ENCODE measurements around the gene TNN. TPM values are rescaled to one million over a fixed set of nuclear protein-coding genes. Genes with fewer than 3 reads are reported as not detected.
"Not testable (repeated sequence)": the region's sequence is repeated elsewhere in the genome, so short reads cannot be mapped to it uniquely, and the experiment has no call there.

Gene TNN
- total RNA-seq, 1 donor from 2014 or later = not detected

DNA sequence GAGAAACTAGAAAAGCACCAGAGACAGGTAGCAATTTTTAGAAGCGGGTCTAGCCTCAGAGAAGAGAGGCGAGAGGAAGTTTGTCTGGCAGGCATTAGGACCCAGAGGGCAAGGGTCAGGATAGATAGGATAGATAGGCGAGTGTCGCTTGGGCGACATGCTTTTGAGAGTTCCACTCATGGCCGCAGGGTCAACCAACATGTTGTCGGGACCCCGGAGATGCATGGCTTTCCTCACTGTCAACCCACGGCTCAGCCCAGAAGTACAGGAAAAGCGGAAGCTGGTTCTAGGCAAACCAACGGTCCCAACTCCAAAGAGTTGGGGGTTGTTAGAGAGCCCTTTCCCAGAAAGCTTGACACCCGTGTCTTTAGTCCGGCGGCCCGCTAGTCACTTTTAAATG is 38.9 kb downstream of the TNN start:
- H3K27me3 Mint-ChIP-seq; H3K4me1 Mint-ChIP-seq; H3K4me3 Mint-ChIP-seq; H3K36me3 Mint-ChIP-seq (ENCODE audit: low read depth); H3K27ac Mint-ChIP-seq; intact Hi-C loops (cut with micrococcal nuclease); DNase-seq; H3K9me3 Mint-ChIP-seq: not testable (repeated sequence)

DNA sequence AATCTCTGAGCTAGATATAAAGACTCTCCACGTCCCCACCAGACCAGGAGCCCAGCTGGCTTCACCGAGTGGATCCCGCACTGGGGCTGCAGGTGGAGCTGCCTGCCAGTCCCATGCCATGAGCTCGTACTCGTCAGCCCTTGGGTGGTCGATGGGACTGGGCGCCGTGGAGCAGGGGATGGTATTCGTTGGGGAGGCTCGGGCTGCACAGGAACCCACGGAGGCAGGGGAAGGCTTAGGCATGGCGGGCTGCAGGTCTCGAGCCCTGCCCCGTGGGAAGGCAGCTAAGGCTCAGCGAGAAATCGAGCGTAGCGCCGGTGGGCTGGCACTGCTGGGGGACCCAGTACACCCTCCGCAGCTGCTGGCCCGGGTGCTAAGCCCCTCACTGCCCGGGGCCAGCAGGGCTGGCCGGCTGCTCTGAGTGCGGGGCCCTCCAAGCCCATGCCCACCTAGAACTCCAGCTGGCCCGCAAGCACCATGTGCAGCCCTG is 40.7 kb downstream of the TNN start:
- H3K27ac Mint-ChIP-seq; H3K4me1 Mint-ChIP-seq; H3K4me3 Mint-ChIP-seq; H3K36me3 Mint-ChIP-seq (ENCODE audit: low read depth); DNase-seq; intact Hi-C loops (cut with micrococcal nuclease); H3K9me3 Mint-ChIP-seq; H3K27me3 Mint-ChIP-seq: not testable (repeated sequence)

DNA sequence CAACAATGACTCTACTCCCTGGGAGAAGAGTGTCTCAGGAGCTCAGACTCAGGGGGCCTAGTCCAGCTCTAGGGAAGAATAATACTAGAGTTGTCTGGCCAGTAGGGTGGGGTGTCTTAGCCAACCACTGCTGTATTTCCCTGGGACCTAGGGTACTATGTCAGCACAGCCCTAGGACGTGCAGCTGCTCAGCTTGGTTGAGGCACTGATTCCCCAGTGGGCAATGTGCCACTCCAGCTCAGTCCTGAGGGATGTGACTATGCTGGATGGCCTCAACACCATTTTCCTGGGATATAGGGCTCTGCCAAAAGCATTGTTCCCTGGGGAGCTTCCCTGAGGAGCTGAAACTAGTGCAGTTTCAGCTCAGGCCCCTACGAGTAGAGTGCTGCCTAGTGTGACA is 47.4 kb downstream of the TNN start:
- Mint-ChIP-seq H3K9me3 (peaks cover 13% of the 10 kb centered on the region), H3K27ac (no peak overlapping the region), H3K4me1 (no peaks in the 10 kb centered on the region), H3K27me3 (peaks cover 17% of the 10 kb centered on the region), H3K4me3 (no peak overlapping the region), H3K36me3 (ENCODE audit: low read depth) (no peaks in the 10 kb centered on the region)
- DNase-seq = no peak
- intact Hi-C loops (cut with micrococcal nuclease) = no loop called here

DNA sequence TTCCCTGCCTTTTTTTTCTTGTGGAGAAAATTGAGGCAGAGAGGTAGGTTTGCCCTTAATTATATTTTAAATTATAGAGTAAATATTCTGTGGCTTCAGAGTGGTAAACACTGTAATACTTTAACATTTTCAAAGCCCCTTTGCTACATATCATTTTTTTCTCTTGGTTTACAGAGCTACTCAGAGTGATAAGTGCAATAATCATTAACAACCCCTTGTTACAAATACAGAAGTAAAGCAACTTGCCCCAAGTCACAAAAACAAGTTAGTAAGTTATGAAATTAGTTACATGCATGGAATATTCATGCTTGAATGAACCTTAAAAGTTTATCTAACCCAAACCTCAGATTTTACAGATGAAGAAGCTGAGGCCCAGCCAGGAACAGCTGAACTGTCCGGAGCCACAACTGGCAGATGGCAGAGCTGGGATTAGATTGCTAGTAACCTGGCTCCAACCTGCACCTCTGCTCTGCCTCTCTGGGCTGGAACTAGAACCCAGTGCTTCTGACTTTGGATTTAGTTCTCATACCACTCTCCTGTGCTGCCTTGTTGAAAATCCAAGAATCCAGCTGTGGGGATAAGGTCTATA is 48.7 kb downstream of the TNN start:
- H3K27ac Mint-ChIP-seq = no peak overlapping the region
- no peaks in the 10 kb centered on the region for H3K4me1 Mint-ChIP-seq
- H3K36me3 Mint-ChIP-seq (ENCODE audit: low read depth) = no peaks in the 10 kb centered on the region
- intact Hi-C loops (cut with micrococcal nuclease) = no loop called here
- H3K9me3 Mint-ChIP-seq = peaks cover 13% of the 10 kb centered on the region
- peaks cover 20% of the 10 kb centered on the region for H3K27me3 Mint-ChIP-seq
- no peak overlapping the region for H3K4me3 Mint-ChIP-seq
- DNase-seq = no peak

DNA sequence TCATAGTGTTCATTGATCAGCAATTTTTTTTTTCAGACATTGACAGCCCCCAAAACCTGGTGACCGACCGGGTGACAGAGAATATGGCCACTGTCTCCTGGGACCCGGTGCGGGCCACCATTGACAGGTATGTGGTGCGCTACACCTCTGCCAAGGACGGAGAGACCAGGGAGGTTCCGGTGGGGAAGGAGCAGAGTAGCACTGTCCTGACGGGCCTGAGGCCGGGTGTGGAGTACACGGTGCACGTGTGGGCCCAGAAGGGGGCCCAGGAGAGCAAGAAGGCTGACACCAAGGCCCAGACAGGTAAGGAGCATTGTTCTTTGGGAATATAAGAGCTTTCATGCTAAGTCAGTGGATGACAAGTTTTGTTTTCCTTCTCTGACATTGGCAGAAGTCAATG is 49.3 kb downstream of the TNN start:
- peaks cover 21% of the 10 kb centered on the region for H3K27me3 Mint-ChIP-seq
- no peak for DNase-seq

DNA sequence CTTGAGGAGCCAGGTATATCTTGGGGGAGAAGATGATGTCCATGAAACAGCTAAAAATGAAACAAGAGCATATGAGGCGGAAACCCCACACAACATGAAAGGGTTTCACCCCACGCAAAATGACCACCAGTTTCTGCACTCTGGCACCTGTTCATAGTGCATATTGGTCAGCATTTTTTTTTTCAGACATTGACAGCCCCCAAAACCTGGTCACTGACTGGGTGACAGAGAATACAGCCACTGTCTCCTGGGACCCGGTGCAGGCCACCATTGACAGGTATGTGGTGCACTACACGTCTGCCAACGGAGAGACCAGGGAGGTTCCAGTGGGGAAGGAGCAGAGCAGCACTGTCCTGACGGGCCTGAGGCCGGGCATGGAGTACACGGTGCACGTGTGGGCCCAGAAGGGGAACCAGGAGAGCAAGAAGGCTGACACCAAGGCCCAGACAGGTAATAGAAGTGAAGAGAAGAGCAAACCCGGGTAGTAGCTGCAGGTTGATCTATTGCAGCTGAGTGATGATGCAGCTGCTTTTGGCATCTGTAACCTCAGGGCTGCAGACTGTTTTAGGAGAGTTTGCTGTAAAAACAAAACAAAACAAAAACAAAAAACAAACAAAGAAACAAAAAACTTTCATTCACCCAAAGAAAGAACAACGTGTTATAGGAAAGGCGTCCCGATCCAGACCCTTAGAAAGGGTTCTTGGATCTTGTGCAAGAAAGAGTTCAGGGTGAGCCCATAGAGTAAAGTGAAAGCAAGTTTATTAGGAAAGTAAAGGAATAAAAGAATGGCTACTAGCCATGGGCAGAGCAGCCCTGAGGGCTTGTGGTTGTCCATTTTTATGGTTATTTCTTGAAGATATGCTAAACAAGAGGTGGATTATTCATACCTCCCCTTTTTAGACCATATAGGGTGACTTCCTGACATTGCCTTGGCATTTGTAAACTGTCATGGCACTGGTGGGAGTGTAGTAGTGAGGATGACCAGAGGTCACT is 51.0 kb downstream of the TNN start:
- Mint-ChIP-seq H3K4me1 (no peaks in the 10 kb centered on the region), H3K27me3 (peaks cover 14% of the 10 kb centered on the region), H3K9me3 (peaks cover 5% of the 10 kb centered on the region), H3K27ac (no peak overlapping the region), H3K36me3 (ENCODE audit: low read depth) (no peaks in the 10 kb centered on the region), H3K4me3 (no peak overlapping the region)
- no peak for DNase-seq
- intact Hi-C loops (cut with micrococcal nuclease) = no loop called here

More for the DNA sequence above, 49.3 kb downstream of the TNN start:
- H3K27ac Mint-ChIP-seq = no peak overlapping the region
- intact Hi-C loops (cut with micrococcal nuclease) = no loop called here
- H3K4me3 Mint-ChIP-seq = no peak overlapping the region
- H3K9me3 Mint-ChIP-seq = peaks cover 13% of the 10 kb centered on the region
- no peaks in the 10 kb centered on the region for H3K4me1 Mint-ChIP-seq
- H3K36me3 Mint-ChIP-seq (ENCODE audit: low read depth) = no peaks in the 10 kb centered on the region

DNA sequence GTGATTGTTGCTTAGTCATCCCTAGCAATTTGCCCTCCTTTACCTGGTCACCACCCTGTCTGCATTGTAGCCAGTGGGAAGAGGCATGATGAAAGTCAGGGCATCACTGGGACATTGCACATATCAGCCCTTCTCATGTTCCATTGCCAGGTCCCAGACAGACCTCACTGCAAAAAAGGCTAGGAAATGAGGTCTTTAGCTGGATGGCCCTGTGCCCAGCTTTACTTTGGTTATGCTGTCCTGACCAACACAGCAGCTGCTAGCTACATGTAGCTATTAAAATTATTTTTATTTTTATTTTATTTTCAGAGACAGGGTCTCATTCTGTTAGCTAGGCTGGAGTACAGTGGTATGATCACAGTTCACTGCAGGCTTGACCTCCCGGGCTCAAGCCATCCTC is 52.9 kb downstream of the TNN start:
- no peak for DNase-seq
- intact Hi-C loops (cut with micrococcal nuclease) = no loop called here
- no peaks in the 10 kb centered on the region for H3K36me3 Mint-ChIP-seq (ENCODE audit: low read depth)
- no peak overlapping the region for H3K4me3 Mint-ChIP-seq
- H3K27me3 Mint-ChIP-seq = peaks cover 6% of the 10 kb centered on the region
- no peak overlapping the region for H3K27ac Mint-ChIP-seq
- no peaks in the 10 kb centered on the region for H3K4me1 Mint-ChIP-seq
- no peaks in the 10 kb centered on the region for H3K9me3 Mint-ChIP-seq

DNA sequence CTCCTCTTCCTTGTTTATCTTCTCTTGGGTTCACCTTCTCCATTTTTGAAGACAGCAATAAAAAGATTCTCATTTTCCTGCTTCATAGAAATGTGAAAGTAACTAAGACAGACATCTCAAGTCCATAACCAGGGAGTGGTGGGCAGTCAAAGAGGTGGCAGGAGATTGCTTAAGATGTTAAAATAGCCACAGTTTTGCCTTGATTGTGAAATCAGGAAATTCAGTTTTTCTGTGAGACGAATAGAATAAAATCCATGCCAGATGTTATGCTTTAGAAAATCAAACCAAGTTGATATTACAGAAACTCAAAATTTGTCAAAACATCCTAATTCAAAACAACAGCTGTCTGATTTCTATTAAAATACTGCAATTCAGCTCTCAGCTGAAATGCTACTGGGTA is 57.2 kb downstream of the TNN start:
- intact Hi-C loops (cut with micrococcal nuclease) = loop anchor here (1.0 to 5.0 kb wide), 2 partner anchors 96 to 353 kb away; no protein-coding TSS in a partner anchor
- no peak for DNase-seq
- no peak overlapping the region for H3K4me3 Mint-ChIP-seq
- no peak overlapping the region for H3K27ac Mint-ChIP-seq
- H3K9me3 Mint-ChIP-seq = no peaks in the 10 kb centered on the region
- no peaks in the 10 kb centered on the region for H3K36me3 Mint-ChIP-seq (ENCODE audit: low read depth)
- H3K4me1 Mint-ChIP-seq = no peaks in the 10 kb centered on the region
- H3K27me3 Mint-ChIP-seq = peaks cover 6% of the 10 kb centered on the region

DNA sequence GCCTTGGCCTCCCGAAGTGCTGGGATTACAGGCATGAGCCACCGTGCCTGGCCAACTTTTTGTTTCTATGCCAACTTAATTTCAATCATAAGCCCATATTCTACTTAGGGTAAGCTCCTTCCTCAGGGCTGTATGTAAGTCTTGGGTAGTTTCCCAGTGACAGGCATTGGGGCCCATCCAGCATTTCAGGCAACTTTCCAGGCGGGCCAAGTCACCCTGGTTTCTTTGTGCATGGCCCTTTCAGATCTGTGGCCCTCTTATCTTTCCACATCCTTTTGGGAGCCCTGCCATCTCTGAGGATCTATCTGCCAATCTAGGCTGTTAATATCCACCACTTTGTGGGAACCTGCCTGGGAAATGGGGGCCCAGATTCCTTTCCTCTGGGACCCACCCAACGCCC is 58.7 kb downstream of the TNN start:
- H3K27me3 Mint-ChIP-seq = peaks cover 2% of the 10 kb centered on the region
- H3K4me1 Mint-ChIP-seq = no peaks in the 10 kb centered on the region
- intact Hi-C loops (cut with micrococcal nuclease) = loop anchor here (5.0 kb wide), 1 partner anchor 354 kb away; no protein-coding TSS in a partner anchor
- H3K27ac Mint-ChIP-seq = no peak overlapping the region
- no peak overlapping the region for H3K4me3 Mint-ChIP-seq
- no peaks in the 10 kb centered on the region for H3K36me3 Mint-ChIP-seq (ENCODE audit: low read depth)
- no peak for DNase-seq
- H3K9me3 Mint-ChIP-seq = no peaks in the 10 kb centered on the region

DNA sequence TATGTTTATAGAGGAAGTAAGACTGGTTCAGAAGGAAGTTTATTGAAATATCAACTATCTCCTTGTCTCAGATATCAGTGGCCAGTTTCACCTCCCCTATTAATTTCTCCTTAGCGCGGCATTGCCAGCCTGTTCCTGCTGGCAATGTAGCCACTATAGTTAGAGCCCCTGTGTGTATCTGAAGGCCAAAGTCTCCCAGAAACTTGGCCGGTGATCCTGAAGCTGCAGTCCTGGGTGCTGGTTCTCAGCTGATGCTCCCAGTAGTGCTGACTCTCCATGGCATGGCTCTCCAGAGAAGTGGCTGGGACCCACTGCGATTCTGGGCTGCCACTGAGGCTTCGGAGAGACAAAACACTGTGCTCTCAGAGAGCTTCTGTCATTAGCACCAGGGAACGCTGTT is 59.9 kb downstream of the TNN start:
- Mint-ChIP-seq H3K27me3 (peaks cover 2% of the 10 kb centered on the region), H3K9me3 (no peaks in the 10 kb centered on the region), H3K36me3 (ENCODE audit: low read depth) (no peaks in the 10 kb centered on the region), H3K27ac (no peak overlapping the region), H3K4me1 (no peaks in the 10 kb centered on the region), H3K4me3 (no peak overlapping the region)
- DNase-seq = no peak
- intact Hi-C loops (cut with micrococcal nuclease) = loop anchor here (5.0 kb wide), 1 partner anchor 355 kb away; no protein-coding TSS in a partner anchor

DNA sequence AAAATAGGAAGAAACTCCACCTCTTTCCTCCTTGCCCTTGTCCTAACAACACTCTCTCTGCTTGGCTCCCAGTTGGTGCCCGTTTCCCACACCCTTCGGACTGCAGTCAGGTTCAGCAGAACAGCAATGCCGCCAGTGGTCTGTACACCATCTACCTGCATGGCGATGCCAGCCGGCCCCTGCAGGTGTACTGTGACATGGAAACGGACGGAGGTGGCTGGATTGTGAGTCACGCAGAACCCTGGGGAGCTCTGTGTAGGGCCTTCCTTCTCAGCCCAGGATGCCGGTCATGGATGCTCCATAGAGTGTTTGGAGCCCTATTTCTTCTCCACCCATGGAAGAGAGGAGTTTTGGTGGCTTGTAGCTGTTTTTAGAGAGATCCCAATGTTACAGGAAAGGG is 60.9 kb downstream of the TNN start:
- Mint-ChIP-seq H3K9me3 (no peaks in the 10 kb centered on the region), H3K4me1 (no peaks in the 10 kb centered on the region), H3K27ac (no peak overlapping the region), H3K4me3 (no peak overlapping the region), H3K36me3 (ENCODE audit: low read depth) (no peaks in the 10 kb centered on the region), H3K27me3 (peaks cover 6% of the 10 kb centered on the region)
- no peak for DNase-seq
- intact Hi-C loops (cut with micrococcal nuclease) = loop anchor here (5.0 kb wide), 1 partner anchor 356 kb away; no protein-coding TSS in a partner anchor

DNA sequence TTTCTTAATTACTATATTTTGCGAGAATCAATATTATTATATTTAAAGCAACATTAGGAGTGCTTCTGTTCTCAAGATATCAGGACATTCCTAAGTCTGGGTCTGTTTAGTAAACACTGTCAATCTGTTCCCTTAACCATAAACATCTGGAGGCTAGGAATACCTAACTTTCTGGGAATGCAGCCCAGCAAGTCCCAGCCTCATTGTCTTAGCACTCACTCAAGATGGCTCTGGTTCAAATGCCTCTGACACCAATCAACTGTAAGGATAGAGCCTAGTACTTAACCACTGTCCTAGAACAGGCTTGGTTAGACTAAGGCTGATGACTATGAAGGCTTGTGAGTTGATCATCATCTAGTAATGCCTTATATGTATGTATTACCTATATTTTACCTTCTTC is 61.5 kb downstream of the TNN start:
- no peak overlapping the region for H3K4me3 Mint-ChIP-seq
- intact Hi-C loops (cut with micrococcal nuclease) = loop anchor here (5.0 kb wide), 1 partner anchor 357 kb away; no protein-coding TSS in a partner anchor

DNA sequence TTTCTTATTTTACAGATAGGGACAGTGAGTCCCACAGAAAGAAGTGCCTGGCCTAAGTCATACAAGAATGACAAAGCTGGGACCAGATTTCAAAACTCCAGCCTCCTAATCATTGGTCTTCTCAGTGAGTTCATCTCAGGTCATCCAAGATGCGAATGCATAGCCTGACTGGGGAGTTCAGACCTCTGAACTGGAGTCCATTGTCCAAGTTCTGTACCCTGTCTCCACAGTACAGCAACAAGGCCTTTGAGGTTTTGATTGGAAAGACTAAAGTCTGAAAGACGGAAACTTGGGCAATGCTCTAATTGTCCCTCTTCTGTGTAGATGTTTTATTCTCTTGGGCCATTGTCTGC is 62.0 kb downstream of the TNN start:
- intact Hi-C loops (cut with micrococcal nuclease) = loop anchor here (5.0 kb wide), 1 partner anchor 357 kb away; no protein-coding TSS in a partner anchor
- DNase-seq = no peak
- no peaks in the 10 kb centered on the region for H3K9me3 Mint-ChIP-seq
- peaks cover 10% of the 10 kb centered on the region for H3K27me3 Mint-ChIP-seq
- no peaks in the 10 kb centered on the region for H3K36me3 Mint-ChIP-seq (ENCODE audit: low read depth)
- no peaks in the 10 kb centered on the region for H3K4me1 Mint-ChIP-seq
- no peak overlapping the region for H3K27ac Mint-ChIP-seq
- H3K4me3 Mint-ChIP-seq = no peak overlapping the region

More for the DNA sequence above, 61.5 kb downstream of the TNN start:
- DNase-seq = no peak
- Mint-ChIP-seq H3K27me3 (peaks cover 8% of the 10 kb centered on the region), H3K36me3 (ENCODE audit: low read depth) (no peaks in the 10 kb centered on the region), H3K27ac (no peak overlapping the region), H3K4me1 (no peaks in the 10 kb centered on the region), H3K9me3 (no peaks in the 10 kb centered on the region)

DNA sequence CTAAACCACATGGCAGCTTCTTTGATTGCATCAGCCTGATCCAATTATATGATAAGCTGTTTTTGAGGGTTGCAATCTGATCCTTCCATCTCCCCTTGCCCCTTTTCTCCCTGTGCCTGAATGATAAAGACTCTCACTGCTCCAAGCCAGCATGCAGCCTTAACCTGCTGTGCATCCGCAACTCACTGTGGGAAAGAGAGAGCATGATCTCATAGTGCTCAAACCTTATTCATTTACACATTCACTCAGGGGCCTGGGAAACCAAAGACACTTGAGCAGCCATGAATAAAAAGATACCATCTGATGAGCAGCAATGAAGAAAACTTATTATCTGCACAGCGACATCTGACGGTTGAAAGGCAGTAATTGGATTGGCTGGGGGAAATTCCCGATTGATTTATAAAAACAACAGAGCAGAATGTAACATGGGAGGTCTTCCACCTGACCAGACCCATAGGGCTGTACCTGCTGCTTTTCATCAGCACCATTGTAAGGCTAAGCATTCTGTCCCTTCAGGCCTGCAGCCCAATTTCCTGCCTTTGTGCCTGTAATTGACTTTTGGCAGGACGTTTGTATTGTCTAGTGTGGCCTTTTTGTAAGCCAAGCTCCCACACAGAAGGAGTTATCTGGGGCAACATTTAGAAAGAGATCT is 62.5 kb downstream of the TNN start:
- H3K36me3 Mint-ChIP-seq (ENCODE audit: low read depth) = no peaks in the 10 kb centered on the region
- H3K4me3 Mint-ChIP-seq = no peak overlapping the region
- intact Hi-C loops (cut with micrococcal nuclease) = loop anchor here (5.0 kb wide), 1 partner anchor 358 kb away; no protein-coding TSS in a partner anchor
- H3K4me1 Mint-ChIP-seq = no peaks in the 10 kb centered on the region
- peaks cover 14% of the 10 kb centered on the region for H3K27me3 Mint-ChIP-seq
- no peak overlapping the region for H3K27ac Mint-ChIP-seq
- no peaks in the 10 kb centered on the region for H3K9me3 Mint-ChIP-seq
- no peak for DNase-seq

Data from activated CD4-positive, alpha-beta T cell treated with anti-CD3 and anti-CD28 coated beads, Interleukin-2, amount 10 ng/mL, durations not matched to agents 24 days and 14 days (primary cell).